BJ (cell line): Measurements from ENCODE around the gene BBX. TPM values are rescaled to one million over a fixed set of nuclear protein-coding genes. Genes with fewer than 3 reads are reported as not detected.

ENCODE experiments used
- CTCF ChIA-PET: fragments of 350-600 bp; formaldehyde crosslinking; extraction: SDS; loops from one replicate; lab custom pipeline; 2021; ENCODE audit warnings: antibody characterized with exemption, inconsistent platforms; lab: Yijun Ruan, JAX
- POLR2A ChIA-PET: fragments of 300-600 bp; sonication (Branson Sonifier 250); formaldehyde crosslinking; extraction: SDS; loops from one replicate; lab custom pipeline; 2021; ENCODE audit warnings: antibody characterized with exemption; lab: Charles Lee
- DNase-seq: peaks from one replicate; pipeline ENCODE4 v3.0.0-alpha.2; 2011; ENCODE audit warnings: low read depth
- H3K27me3 ChIP-seq: 2 replicates; pipeline ENCODE4 v1.6.0; 2011; ENCODE audit warnings: low read length; ENCODE audit not compliant: control insufficient read depth, insufficient read depth
- H3K36me3 ChIP-seq: 2 replicates; pipeline ENCODE4 v1.5.1; 2011; ENCODE audit warnings: low read length; ENCODE audit not compliant: control insufficient read depth, insufficient read depth
- H3K4me3 ChIP-seq: 2 replicates; pipeline ENCODE4 v1.5.1; 2011; ENCODE audit warnings: low read depth, mild to moderate bottlenecking, control low read depth, low read length
- polyA plus RNA-seq: library from polyadenylated mRNA; depleted of rRNA; stranded (reverse); fragments of >200 nt; gene quantifications from 2 replicates; pipeline ENCODE4 v1.2.3, GENCODE V29; 2011
- TF ChIP-seq, protein P1 (sequence below): IDR thresholded peaks from 2 replicates; pipeline ENCODE4 v1.5.1; 2011; ENCODE audit warnings: low read depth, mild to moderate bottlenecking, control low read depth, inconsistent platforms, low read length, moderate library complexity; ENCODE audit not compliant: insufficient read depth

The BBX gene
- polyA plus RNA-seq, 1 experiment = 47.6 TPM

- TF ChIP-seq, protein P1, sequence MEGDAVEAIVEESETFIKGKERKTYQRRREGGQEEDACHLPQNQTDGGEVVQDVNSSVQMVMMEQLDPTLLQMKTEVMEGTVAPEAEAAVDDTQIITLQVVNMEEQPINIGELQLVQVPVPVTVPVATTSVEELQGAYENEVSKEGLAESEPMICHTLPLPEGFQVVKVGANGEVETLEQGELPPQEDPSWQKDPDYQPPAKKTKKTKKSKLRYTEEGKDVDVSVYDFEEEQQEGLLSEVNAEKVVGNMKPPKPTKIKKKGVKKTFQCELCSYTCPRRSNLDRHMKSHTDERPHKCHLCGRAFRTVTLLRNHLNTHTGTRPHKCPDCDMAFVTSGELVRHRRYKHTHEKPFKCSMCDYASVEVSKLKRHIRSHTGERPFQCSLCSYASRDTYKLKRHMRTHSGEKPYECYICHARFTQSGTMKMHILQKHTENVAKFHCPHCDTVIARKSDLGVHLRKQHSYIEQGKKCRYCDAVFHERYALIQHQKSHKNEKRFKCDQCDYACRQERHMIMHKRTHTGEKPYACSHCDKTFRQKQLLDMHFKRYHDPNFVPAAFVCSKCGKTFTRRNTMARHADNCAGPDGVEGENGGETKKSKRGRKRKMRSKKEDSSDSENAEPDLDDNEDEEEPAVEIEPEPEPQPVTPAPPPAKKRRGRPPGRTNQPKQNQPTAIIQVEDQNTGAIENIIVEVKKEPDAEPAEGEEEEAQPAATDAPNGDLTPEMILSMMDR = no peak
- DNase-seq = no peak
- no peaks in the 10 kb centered on the region for H3K36me3 ChIP-seq
- CTCF ChIA-PET = interaction anchor here (0.6 to 1.1 kb wide), 2 partner anchors 18 to 19 kb away, joined by 3 to 4 read pairs; no protein-coding TSS in a partner anchor
- POLR2A ChIA-PET = interaction anchor here (0.5 kb wide), 1 partner anchor 19 kb away, joined by 7 read pairs; no protein-coding TSS in a partner anchor
- H3K27me3 ChIP-seq = no peaks in the 10 kb centered on the region
- H3K4me3 ChIP-seq = no peak overlapping the region
These were observed 119.0 kb downstream of the BBX start for GRCh38 chr3:107641572-107642307.

DNA sequence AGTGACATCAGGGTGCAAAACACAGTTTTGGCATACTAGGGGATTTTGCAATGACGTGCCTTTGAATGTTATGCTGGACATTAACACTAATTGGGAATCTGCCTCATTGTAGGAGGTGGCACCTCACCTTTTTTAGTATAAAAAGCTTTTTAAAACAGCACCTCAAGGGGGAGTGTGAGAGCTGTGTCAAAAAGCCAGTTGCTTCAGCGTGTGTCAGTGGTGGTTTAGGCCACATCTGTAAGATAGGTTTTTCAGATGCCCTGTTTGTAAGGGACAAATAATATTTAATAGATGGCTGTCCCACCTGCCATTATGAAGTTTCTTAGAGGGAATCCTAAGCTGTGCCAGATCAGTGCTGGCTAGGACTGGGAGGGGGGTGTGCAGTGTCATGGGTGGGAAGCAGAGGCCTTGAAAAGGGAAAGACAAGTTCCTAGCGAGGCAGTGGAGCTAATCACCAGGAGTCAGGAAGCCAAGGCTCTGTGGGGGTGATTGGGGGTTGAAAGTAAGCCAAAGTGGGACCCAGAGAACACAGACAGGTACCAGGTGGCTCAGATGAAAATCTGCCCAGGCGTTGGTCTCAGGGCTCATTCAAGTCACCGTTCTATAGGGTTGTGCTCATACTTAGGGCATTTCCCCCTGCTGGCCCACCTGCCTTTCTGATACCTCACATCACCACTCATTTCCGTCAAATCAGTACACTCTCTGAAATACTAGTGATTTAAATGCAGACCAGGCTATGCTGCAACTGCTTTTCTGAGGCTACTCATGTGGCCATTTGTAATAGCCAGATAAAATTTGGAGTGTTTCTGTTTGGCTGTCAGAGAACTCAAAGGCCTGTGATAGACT lies 120.5 kb downstream of the BBX start:
- ChIA-PET CTCF (interaction anchor here (1.1 kb wide), 2 partner anchors 16 to 23 kb away, joined by 3 to 4 read pairs; no protein-coding TSS in a partner anchor), POLR2A (no interaction called here)
- TF ChIP-seq, protein P1 = peak; percentile 16; the same call in 1 of the 2 replicates
- DNase-seq = no peak
- Histone ChIP-seq H3K27me3 (no peaks in the 10 kb centered on the region), H3K36me3 (no peaks in the 10 kb centered on the region), H3K4me3 (no peak overlapping the region)

DNA sequence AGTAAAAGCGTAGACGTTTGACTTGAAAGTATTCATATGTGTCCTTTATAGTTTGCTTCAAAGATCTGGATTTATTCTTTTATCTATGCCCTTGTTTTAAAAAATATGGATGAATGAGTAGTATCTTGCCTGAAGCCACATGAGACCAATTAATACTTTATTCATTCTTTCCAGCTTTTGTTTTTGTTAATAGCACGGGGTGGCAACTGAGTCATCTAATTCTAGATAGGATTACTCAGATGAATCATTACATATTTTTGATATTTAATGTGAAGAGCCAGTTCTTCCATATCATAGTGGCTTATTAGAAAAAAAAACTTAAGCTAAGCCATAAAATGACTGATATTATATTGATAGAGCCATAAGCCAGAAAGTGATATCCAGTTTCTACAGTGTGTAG lies 121.9 kb downstream of the BBX start:
- Histone ChIP-seq H3K4me3 (no peak overlapping the region), H3K27me3 (no peaks in the 10 kb centered on the region), H3K36me3 (peaks cover 2% of the 10 kb centered on the region; the same call in 1 of the 2 replicates)
- ChIA-PET CTCF (interaction anchor here (0.7 to 1.8 kb wide), 2 partner anchors 16 to 297 kb away, joined by 3 to 4 read pairs; no protein-coding TSS in a partner anchor), POLR2A (no interaction called here)
- TF ChIP-seq, protein P1 = no peak
- DNase-seq = no peak

GRCh38 chr3:107650788-107651187 lies 128.0 kb downstream of the BBX start:
- peaks cover 2% of the 10 kb centered on the region; the same call in 1 of the 2 replicates for H3K36me3 ChIP-seq
- no peak overlapping the region for H3K4me3 ChIP-seq
- TF ChIP-seq, protein P1 = no peak
- ChIA-PET CTCF (no interaction called here), POLR2A (no interaction called here)
- DNase-seq = no peak
- no peaks in the 10 kb centered on the region for H3K27me3 ChIP-seq

- Histone ChIP-seq H3K27me3 (no peaks in the 10 kb centered on the region), H3K4me3 (no peak overlapping the region), H3K36me3 (peaks cover 2% of the 10 kb centered on the region; the same call in 1 of the 2 replicates)
- TF ChIP-seq, protein P1 = no peak
- ChIA-PET CTCF (no interaction called here), POLR2A (no interaction called here)
- DNase-seq = no peak
These were observed 129.0 kb downstream of the BBX start for GRCh38 chr3:107651782-107652181.
